Astrocyte of the spinal cord (primary cell): Measurements from ENCODE around the gene VPS11.
A peak's percentile ranks its signal among the peaks of the same experiment; 100 is the strongest.
"Not testable (repeated sequence)": the region's sequence is repeated elsewhere in the genome, so short reads cannot be mapped to it uniquely, and the experiment has no call there.

Experiments used
- DNase-seq: peaks from one replicate; pipeline ENCODE4 v3.0.0; 2011; ENCODE audit warnings: low read depth, low spot score
- H3K4me3 ChIP-seq: 2 replicates; pipeline ENCODE4 v1.5.1; 2011; ENCODE audit warnings: low read depth, mild to moderate bottlenecking, low read length, moderate library complexity
- CTCF ChIP-seq: IDR thresholded peaks from 2 replicates; pipeline ENCODE4 v1.5.1; 2012; ENCODE audit warnings: low read depth, mild to moderate bottlenecking, low read length, inconsistent platforms
- in situ Hi-C: cut with HindIII; loops from 2 replicates; pipeline ENCODE4 v1.10.0; 2017; ENCODE audit warnings: low sequenced_read_pairs

VPS11 gene

GRCh38 chr11:119056421-119056999 lies 11.1 kb upstream of the VPS11 start:
- TF ChIP-seq CTCF = no peak
- in situ Hi-C loops = no loop called here
- DNase-seq = no peak
- peak overlapping the region; percentile 73 for H3K4me3 ChIP-seq

- peak within 1 kb of the TSS; percentile 85 for H3K4me3 ChIP-seq
- TF ChIP-seq CTCF = peak; percentile 51
- in situ Hi-C loops = no loop called here
- peak; percentile 95 for DNase-seq
These were observed 10.4 kb upstream of the VPS11 start, which contains the start of gene HYOU1 for GRCh38 chr11:119057000-119057769. HYOU1 (minus strand) TSS chr11:119057205; CDS start chr11:119056160, 1,045 bp downstream.

GRCh38 chr11:119059128-119059527 lies 8.5 kb upstream of the VPS11 start:
- in situ Hi-C loops, H3K4me3 ChIP-seq, DNase-seq: not testable (repeated sequence)

- no peak for DNase-seq
- H3K4me3 ChIP-seq = no peak overlapping the region
- in situ Hi-C loops = no loop called here
- no peak for TF ChIP-seq CTCF
These were observed 6.4 kb upstream of the VPS11 start for GRCh38 chr11:119061256-119061655.

GRCh38 chr11:119062779-119063178 lies 4.8 kb upstream of the VPS11 start:
- peak; percentile 23 for DNase-seq
- no peak for TF ChIP-seq CTCF
- in situ Hi-C loops = no loop called here
- no peak overlapping the region for H3K4me3 ChIP-seq

GRCh38 chr11:119065369-119065768 lies 2.2 kb upstream of the VPS11 start:
- in situ Hi-C loops = no loop called here
- no peak overlapping the region for H3K4me3 ChIP-seq
- peak; percentile 35 for DNase-seq
- peak; percentile 63 for TF ChIP-seq CTCF

- DNase-seq = no peak
- no peak overlapping the region for H3K4me3 ChIP-seq
- no peak for TF ChIP-seq CTCF
- in situ Hi-C loops = no loop called here
These were observed 10.2 kb downstream of the VPS11 start for GRCh38 chr11:119077839-119078238.
